Dedifferentiated amniotic fluid mesenchymal stem cell (primary cell): ENCODE data around the gene TCEAL3.
A peak's percentile ranks its signal among the peaks of the same experiment; 100 is the strongest.
"Not testable (repeated sequence)": the region's sequence is repeated elsewhere in the genome, so short reads cannot be mapped to it uniquely, and the experiment has no call there.

Experiments used
- DNase-seq: peaks from one replicate; pipeline ENCODE4 v3.0.0-alpha.2; 2016; ENCODE audit errors: extremely low spot score

TCEAL3 gene

GRCh38 chrX:103626855-103627254 lies 19.1 kb downstream of the TCEAL3 start:
- no peak for DNase-seq

DNA sequence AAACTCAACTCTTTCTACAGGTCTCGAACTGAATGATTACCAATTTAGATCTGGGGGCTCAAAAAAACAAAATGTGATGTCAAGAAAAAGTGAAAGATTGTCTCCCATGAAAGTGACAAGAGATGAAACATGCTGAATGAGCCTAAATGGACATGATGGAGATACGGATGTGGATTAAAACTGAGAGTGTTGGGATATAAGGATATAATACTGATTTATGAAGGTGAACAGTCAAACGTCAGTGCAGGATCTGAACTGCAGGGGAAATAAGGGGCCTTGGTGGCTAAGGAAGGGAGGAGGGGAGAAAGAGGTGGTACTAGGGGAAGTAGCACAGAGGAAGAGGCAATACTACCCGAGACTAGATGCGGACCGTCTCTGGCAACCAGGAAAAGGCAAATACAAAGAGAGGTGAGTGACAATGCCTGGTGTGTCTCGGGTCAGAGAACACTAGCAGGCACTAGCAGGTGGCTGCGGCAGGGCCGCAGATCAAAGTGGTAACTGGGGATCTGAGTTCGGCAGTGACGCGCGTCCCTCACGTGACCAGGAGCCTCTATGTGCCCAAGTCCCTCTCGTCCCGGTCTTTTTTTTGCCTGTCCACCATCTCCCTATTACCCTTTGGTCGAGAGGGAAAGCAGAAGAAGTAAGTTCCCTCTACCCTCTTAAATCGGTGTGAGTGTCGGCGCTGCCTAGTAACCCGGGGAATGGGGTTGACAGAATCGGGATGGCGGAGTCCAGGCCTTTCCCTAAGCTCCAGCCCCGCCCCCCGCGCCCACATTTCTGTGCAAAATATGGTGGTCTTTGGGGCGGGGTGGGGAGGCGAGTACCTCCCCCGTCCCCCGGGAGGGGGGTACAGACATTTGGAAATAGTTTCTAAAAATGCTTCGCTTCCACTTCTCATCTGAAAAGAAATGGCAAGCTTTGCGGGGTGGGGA lies 20.9 kb downstream of the TCEAL3 start, which contains the start of gene TCEAL1:
TSS of gene TCEAL1 (plus strand) at position 590 of the 932 bp plus-strand sequence. CDS start 942 bp downstream, outside the sequence.
- no peak for DNase-seq

GRCh38 chrX:103629318-103630170 lies 21.8 kb downstream of the TCEAL3 start:
- DNase-seq, result peak; percentile 29

DNA sequence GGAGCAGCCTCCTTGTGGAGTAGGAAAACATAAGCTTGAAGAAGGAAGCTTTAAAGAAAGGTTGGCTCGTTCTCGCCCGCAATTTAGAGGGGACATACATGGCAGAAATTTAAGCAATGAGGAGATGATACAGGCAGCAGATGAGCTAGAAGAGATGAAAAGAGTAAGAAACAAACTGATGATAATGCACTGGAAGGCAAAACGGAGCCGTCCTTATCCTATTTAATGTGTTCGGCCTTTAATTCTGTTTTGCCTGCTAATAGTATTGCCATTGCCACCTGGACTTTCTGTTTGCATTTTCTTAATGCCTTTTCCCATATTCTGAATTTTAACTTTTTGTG lies 22.4 kb downstream of the TCEAL3 start:
- no peak for DNase-seq

DNA sequence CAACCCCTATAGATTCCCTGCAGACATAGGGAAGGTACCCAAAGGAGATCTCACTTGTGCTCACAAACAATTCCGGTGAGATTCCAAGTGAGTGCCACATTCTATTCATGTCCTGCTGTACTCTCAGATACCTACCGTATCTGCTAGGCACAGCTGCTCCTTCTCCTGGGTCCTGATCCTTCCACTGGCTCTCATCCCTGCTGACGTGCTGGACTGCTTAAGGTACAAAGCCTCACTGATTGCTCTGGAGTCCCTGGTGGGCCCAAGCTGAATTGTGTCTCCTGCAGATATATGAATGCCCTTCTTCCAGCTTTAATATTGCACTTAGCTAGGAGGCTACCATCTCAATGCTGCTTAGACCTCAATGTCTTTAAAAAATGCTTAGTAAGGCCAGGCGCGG lies 23.4 kb downstream of the TCEAL3 start:
- no peak for DNase-seq

DNA sequence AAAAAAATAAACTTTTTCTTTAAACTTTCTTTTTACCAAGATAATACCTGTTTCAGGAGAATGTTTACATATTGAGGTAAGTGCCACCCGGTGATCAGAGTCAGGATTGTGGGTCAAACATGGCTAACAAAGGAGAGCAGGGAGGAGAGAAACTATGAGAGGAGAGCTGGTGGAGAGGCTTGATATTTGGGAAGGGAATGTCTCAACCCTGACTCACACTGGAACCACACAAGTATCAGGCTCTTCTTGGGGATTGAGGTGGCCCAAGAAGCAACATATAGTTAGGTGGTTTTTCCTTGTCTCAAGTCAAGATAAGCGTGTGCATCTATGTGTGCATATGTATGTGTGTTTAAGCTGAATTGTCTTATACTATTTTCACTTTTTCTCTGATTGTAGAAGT lies 27.7 kb downstream of the TCEAL3 start:
- no peak for DNase-seq

DNA sequence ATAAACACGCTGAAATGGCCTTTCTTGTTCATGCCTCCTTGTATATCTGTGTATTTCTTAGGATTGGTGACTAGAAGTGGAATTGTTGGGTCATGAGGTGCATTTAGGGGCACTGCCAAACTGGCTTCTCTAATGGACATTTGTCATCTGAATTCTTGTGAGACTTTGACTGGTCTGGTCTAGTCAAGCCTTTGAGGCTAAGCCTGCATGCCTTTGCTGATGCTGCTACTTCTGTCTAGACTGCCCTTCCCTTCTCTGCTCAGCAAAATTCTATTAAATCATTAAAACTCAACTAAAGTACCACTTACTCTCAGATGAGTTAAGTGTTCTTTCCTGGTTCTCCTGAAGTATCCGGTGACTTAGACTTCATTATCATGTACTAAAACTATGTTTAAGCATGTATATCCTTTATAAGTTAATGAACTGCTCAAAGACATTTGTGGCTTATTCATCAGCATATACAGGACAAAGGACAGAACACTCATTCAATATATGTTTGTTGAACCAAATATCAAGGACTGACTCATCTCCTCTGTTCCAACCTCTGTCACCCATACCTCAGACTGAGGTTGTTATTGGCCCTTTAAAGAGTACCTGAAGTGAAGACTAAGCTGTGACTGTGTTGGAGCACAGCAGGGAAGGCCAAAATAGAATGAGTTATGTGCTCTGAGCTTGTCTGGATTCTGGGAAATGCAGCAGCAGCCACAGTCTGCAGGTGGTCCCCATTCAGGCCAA lies 30.0 kb downstream of the TCEAL3 start:
- DNase-seq, result no peak

GRCh38 chrX:103638479-103639346 lies 30.9 kb downstream of the TCEAL3 start:
- not testable (repeated sequence) for DNase-seq

- no peak for DNase-seq
These were observed 32.8 kb downstream of the TCEAL3 start for GRCh38 chrX:103640401-103641155.

GRCh38 chrX:103644125-103644524 lies 36.4 kb downstream of the TCEAL3 start:
- DNase-seq, result no peak

GRCh38 chrX:103647630-103648029 lies 39.9 kb downstream of the TCEAL3 start:
- no peak for DNase-seq

- DNase-seq, result no peak
These were observed 43.5 kb downstream of the TCEAL3 start for GRCh38 chrX:103651151-103651773.

- DNase-seq, result not testable (repeated sequence)
These were observed 47.7 kb downstream of the TCEAL3 start for GRCh38 chrX:103655230-103656000.

DNA sequence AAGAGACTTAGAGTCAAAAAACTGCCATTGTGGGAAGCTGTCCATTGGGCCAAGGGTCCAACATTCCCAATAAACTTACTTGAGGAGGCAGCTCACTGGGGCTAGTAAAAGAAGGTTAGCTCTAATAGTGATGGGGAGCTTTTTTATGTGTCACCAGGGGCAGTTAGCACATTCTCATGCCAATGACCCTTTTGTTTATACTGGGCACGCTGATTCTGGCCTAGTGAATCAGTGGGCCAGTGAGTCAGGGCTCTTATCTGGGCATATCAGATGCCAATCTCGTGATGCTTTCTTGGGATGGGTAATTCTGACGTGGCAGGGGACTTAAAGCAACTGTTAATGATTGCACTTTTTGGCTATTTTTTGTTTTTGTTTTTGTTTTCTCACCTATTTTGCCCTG lies 48.9 kb downstream of the TCEAL3 start:
- no peak for DNase-seq

DNA sequence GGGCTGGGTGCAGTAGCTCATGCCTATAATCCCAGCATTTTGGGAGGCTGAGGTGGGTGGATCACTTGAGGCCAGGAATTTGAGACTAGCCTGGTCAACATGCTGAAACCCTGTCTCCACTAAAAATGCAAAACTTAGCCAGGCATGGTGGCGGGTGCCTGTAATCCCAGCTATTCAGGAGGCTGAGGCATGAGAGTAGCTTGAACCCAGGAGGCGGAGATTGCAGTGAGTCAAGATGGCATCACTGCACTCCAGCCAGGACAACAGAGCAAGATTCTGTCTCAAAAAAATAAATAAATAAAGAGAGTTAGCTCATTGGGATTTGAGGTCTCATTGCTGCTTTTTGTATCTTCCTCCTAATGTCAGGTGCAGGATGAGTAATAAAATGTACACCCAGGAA lies 49.3 kb downstream of the TCEAL3 start:
- not testable (repeated sequence) for DNase-seq

- no peak for DNase-seq
These were observed 51.1 kb downstream of the TCEAL3 start for GRCh38 chrX:103658681-103659433.

DNA sequence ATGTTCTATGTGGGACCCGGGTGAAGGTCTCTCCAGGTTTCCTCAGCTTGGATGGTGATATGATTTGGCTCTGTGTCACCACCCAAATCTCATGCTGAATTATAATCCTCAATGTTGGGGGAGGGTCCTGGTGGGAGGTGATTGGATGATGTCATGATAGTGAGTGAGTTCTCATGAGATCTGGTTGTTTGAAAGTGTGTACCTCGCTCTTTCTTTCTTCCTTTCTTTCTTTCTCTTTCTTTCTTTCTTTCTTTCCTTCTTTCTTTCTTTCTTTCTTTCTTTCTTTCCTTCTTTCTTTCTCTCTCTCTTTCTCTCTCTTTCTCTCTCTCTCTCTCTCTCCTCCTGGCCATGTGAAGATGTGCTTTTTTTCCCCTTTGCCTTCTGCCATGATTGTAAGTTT lies 51.7 kb downstream of the TCEAL3 start:
- not testable (repeated sequence) for DNase-seq
